HL-60 (cell line): ENCODE results near the gene CLCNKB.

ENCODE experiments used
- DNase-seq, 2 experiments: peaks; one replicate each; pipeline ENCODE4 v3.0.0-alpha.2; 2010 to 2020; ENCODE audit warnings: low read depth in 1 of 2, low spot score in 1 of 2
- H3K27ac ChIP-seq: fragments of 250-450 bp; sonication (Bioruptor Pico); replicated peaks from 2 replicates; pipeline ENCODE4 v1.5.1; 2020; ENCODE audit warnings: mild to moderate bottlenecking, moderate library complexity
- H3K27me3 ChIP-seq: fragments of 250-450 bp; sonication (Bioruptor Pico); 2 replicates; pipeline ENCODE4 v1.5.1; 2021; ENCODE audit warnings: mild to moderate bottlenecking, moderate library complexity; ENCODE audit not compliant: insufficient read depth, poor library complexity, severe bottlenecking
- H3K4me3 ChIP-seq: replicated peaks from 2 replicates; pipeline ENCODE4 v1.5.1; 2011; ENCODE audit warnings: mild to moderate bottlenecking, control low read depth, low read length; ENCODE audit not compliant: insufficient read depth
- GABPA ChIP-seq: IDR thresholded peaks from 2 replicates; pipeline ENCODE4 v1.6.1; 2012; ENCODE audit warnings: low read depth
- POLR2AphosphoS5 ChIP-seq: IDR thresholded peaks from 2 replicates; pipeline ENCODE4 v1.6.1; 2012; ENCODE audit warnings: low read depth
- SPI1 ChIP-seq: IDR thresholded peaks from 2 replicates; pipeline ENCODE4 v1.6.1; 2012; ENCODE audit warnings: low read depth, mild to moderate bottlenecking, borderline replicate concordance
- TF ChIP-seq, protein P1 (sequence below): IDR thresholded peaks from 2 replicates; pipeline ENCODE4 v1.6.1; 2012; ENCODE audit warnings: low read depth; ENCODE audit not compliant: insufficient replicate concordance
- TF ChIP-seq, protein P2 (sequence below): IDR thresholded peaks from one replicate; pipeline ENCODE4 v1.5.1; 2011; ENCODE audit warnings: low read length, control low read depth, inconsistent platforms; ENCODE audit not compliant: insufficient read depth

CLCNKB gene

DNA sequence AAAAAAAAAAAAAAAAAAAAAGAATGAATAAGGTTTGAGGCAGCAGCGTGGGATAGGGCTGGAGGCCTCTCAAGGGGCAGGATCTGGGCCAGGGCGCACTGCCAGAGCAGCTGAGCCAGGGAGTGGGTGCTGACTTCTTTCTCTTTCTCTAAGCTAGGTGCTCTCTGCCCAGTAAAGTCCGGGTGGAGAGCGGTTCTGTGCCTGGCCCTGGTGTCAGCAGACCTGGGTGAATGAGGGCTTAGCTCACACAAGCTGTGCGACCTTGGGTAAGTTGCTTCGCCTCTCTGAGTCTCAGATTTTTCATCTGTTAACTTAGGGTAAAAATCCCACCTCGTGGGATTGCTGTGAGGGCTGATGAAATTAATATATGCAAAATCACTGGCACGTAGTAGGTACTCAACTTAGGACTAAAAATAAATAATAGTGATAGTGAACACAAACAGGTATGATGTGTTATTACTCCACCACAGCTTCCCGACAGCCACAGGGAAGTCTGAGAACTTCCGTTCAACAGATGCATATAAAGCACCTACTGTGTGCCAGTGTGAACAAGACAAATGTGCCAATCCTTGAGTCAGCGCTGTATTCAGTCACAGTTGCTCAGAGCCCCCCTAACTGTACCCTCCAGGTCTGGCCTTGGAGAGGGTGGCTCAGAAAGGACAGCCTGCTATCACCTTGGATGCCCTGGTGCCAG is 31.9 kb downstream of the CLCNKB start:
- Histone ChIP-seq H3K27ac (no peak overlapping the region), H3K4me3 (no peak overlapping the region), H3K27me3 (peaks cover 24% of the 10 kb centered on the region)
- DNase-seq, result no peak
- TF ChIP-seq SPI1 (no peak), GABPA (no peak)
- TF ChIP-seq, protein P1, sequence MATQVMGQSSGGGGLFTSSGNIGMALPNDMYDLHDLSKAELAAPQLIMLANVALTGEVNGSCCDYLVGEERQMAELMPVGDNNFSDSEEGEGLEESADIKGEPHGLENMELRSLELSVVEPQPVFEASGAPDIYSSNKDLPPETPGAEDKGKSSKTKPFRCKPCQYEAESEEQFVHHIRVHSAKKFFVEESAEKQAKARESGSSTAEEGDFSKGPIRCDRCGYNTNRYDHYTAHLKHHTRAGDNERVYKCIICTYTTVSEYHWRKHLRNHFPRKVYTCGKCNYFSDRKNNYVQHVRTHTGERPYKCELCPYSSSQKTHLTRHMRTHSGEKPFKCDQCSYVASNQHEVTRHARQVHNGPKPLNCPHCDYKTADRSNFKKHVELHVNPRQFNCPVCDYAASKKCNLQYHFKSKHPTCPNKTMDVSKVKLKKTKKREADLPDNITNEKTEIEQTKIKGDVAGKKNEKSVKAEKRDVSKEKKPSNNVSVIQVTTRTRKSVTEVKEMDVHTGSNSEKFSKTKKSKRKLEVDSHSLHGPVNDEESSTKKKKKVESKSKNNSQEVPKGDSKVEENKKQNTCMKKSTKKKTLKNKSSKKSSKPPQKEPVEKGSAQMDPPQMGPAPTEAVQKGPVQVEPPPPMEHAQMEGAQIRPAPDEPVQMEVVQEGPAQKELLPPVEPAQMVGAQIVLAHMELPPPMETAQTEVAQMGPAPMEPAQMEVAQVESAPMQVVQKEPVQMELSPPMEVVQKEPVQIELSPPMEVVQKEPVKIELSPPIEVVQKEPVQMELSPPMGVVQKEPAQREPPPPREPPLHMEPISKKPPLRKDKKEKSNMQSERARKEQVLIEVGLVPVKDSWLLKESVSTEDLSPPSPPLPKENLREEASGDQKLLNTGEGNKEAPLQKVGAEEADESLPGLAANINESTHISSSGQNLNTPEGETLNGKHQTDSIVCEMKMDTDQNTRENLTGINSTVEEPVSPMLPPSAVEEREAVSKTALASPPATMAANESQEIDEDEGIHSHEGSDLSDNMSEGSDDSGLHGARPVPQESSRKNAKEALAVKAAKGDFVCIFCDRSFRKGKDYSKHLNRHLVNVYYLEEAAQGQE, result no peak

DNA sequence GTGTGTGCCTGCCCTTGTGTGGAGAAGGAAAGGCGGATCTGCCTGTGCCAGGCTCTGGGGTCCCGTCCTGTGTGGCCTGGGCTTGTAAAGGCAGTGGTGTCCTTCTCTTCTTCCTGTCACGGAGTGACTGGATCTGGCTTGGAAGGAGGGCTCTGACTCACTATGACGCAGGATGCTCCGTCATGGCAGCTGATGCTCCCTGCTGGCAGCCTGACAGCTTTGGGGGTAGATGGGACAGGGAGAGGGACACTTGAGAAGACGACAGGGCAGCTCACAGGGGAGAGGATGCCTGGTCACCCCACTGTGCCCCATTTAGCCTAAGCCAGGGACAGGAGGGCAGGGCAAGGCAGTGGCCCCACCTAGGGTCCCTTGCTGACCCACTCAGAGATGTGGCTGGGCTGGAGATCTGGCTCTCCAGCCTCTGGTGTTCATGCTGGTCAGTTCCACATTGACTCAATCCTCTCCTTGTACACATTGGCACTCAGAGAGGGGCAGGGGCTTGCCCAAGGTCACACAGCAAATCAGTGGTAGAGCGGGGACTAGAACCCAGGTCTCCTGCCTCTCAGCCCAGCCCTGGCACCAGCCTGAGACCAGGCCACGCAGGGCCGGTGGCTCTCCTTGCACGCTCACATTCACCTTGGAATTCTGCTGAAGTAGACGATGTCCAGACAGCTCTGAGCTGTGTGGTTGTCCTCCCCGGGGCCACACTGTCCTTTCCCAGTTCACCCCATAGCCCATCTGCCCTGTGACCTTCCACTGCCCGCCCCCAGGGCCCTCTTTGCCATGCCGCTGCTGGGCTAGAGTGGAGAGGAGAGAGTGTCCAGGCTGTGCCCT is 32.7 kb downstream of the CLCNKB start:
- TF ChIP-seq POLR2AphosphoS5, result no peak
- TF ChIP-seq, protein P2, sequence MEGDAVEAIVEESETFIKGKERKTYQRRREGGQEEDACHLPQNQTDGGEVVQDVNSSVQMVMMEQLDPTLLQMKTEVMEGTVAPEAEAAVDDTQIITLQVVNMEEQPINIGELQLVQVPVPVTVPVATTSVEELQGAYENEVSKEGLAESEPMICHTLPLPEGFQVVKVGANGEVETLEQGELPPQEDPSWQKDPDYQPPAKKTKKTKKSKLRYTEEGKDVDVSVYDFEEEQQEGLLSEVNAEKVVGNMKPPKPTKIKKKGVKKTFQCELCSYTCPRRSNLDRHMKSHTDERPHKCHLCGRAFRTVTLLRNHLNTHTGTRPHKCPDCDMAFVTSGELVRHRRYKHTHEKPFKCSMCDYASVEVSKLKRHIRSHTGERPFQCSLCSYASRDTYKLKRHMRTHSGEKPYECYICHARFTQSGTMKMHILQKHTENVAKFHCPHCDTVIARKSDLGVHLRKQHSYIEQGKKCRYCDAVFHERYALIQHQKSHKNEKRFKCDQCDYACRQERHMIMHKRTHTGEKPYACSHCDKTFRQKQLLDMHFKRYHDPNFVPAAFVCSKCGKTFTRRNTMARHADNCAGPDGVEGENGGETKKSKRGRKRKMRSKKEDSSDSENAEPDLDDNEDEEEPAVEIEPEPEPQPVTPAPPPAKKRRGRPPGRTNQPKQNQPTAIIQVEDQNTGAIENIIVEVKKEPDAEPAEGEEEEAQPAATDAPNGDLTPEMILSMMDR, result no peak
- TF ChIP-seq, protein P1, result no peak
- H3K27me3 ChIP-seq, result peaks cover 24% of the 10 kb centered on the region
- DNase-seq, result no peak
- no peak overlapping the region for H3K4me3 ChIP-seq
- no peak overlapping the region for H3K27ac ChIP-seq

DNA sequence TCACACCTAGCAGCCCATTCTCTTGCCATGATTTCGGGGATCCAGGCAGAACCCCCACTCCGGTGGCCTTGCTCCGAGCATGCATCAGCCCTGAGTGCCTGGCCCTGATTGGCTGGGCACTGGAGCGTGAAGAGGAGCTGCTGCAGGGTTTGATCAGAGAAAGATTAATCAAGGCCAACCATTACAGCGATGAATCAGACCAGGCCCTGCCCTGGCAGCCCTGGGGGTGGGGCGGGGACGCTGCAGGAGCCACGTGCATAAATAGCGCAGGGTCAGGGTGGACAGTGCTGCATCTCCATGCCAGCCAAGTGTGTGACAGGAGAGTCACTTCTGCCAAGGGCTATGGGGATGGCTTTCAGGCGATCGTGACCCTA is 33.3 kb downstream of the CLCNKB start:
- peaks cover 23% of the 10 kb centered on the region for H3K27me3 ChIP-seq
- no peak overlapping the region for H3K27ac ChIP-seq
- no peak for DNase-seq
- no peak overlapping the region for H3K4me3 ChIP-seq
- no peak for TF ChIP-seq GABPA
- no peak for TF ChIP-seq SPI1
- TF ChIP-seq POLR2AphosphoS5, result no peak
- TF ChIP-seq, protein P1, result no peak
- TF ChIP-seq, protein P2, result no peak
